Measurements from ENCODE around the gene SDK2.

DNA sequence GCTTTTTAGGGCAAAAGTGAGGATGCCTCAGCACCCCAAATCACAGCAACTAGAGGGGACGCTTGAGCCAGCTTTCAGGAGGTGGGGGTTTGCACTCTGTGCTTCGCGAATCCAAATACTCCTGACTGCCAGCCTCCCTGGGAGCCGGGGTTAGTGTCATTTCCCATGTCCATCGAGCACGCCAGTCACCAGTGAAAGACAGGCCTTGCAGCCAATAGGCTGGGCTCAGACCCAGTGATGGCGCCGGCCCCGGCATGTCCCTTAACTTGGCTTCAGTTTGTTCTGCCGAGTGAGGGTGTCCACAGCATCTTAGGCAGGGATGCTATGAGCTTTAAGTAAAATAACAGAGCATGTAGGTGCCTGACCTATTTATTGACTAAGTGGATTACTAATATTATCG is 281.5 kb downstream of the SDK2 start:
- no peak for TF ChIP-seq CTCF (IDR thresholded peaks at IDR 0.05; ENCODE audit: low read depth, low read length, poor library complexity, severe bottlenecking)
- TF ChIP-seq EZH2phosphoT487 (IDR thresholded peaks at IDR 0.05; ENCODE audit: borderline replicate concordance, low read length) = no peak

Measured in DOHH2 (cell line).